Large intestine (tissue), 3 donors: ENCODE data around the gene ZNF318. TPM values are rescaled to one million over a fixed set of nuclear protein-coding genes. Genes with fewer than 3 reads are reported as not detected.
"Not testable (repeated sequence)": the region's sequence is repeated elsewhere in the genome, so short reads cannot be mapped to it uniquely, and the experiment has no call there.

Source experiments
- DNase-seq, 2 donors: peaks; one replicate each; pipeline versions ENCODE4 v3.0.0 to v3.0.0-alpha.2; 2013
- H3K27ac ChIP-seq: one replicate; pipeline ENCODE4 v1.5.1; 2013; ENCODE audit warnings: low read length
- H3K27me3 ChIP-seq: 2 replicates; pipeline ENCODE4 v1.6.1; 2013; ENCODE audit warnings: low read length; ENCODE audit not compliant: control insufficient read depth, insufficient read depth
- H3K36me3 ChIP-seq: 2 replicates; pipeline ENCODE4 v1.6.1; 2013; ENCODE audit warnings: low read length; ENCODE audit not compliant: control insufficient read depth, insufficient read depth
- H3K4me1 ChIP-seq: one replicate; pipeline ENCODE4 v1.6.1; 2013; ENCODE audit warnings: low read length; ENCODE audit not compliant: control insufficient read depth, insufficient read depth
- H3K4me3 ChIP-seq: one replicate; pipeline ENCODE4 v1.5.1; 2013; ENCODE audit warnings: low read length
- H3K9me3 ChIP-seq: one replicate; pipeline ENCODE4 v1.6.1; 2013; ENCODE audit warnings: mild to moderate bottlenecking, low read depth, low read length, moderate library complexity; ENCODE audit not compliant: control insufficient read depth
- WGBS: methylation state at CpG from one replicate; pipeline ENCODE4 v1.1.5; 2013; ENCODE audit warnings: low lambda C conversion rate; ENCODE audit not compliant: insufficient coverage; 5-methylcytosine and 5-hydroxymethylcytosine counted together
- polyA plus RNA-seq: library from polyadenylated mRNA; unstranded; fragments of 120-200 nt; gene quantifications from one replicate; pipeline ENCODE4 v1.2.1, GENCODE V29; 2013

ZNF318 gene
- polyA plus RNA-seq, 1 donor, result 21.2 TPM

GRCh38 chr6:43370003-43370580 lies 645 bp upstream of the ZNF318 start:
- Histone ChIP-seq H3K27ac (peak overlapping the region; percentile 64), H3K4me3 (peak overlapping the region; percentile 38)
- H3K36me3 ChIP-seq, DNase-seq, H3K9me3 ChIP-seq, H3K27me3 ChIP-seq, H3K4me1 ChIP-seq: not testable (repeated sequence)
- no CpG with 5 or more reads among the region's 16 CpGs for WGBS

DNA sequence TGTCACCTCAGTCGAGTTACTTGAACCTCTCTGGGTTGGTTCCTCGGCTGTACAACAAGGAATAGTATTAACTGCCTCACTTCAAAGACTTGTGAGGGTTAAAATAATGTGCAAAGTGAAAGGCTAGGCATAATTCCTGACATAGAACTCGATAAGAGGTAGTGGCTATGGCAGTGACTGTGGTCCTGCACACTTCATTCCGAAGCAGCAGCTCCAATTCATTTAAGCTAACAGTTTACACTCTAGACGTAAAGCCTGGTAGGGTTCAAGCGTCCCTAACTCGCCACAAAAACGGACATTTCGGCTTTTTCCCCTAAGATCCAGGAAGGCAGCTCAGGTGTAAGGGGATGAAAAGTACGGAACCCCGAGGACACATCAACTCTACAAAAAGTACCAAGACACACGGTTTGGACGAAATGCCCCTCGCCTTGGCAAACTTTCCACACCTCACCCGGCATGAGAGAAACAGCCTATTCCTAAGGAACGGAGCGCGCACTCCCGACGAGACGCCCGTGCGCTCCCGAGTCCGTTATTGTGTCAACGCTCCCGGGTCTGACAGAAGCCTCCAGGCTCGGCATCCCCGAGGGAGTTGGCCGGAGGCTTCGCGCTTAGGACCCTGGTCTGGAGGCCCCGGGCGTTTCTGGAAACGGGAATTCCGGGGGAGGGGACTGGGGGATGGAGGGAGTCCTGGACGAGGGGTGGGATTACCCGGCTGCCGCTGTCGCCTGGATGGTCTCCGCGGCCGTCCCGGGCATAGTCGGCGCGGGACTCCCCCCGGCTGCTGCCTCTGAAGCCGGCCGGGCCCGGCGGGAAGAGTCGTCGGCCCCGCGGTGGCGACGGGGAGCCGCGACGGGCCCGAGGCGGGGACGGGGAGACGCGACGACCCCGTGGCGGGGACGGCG lies 937 bp downstream of the ZNF318 start:
- no CpG with 5 or more reads among the region's 71 CpGs for WGBS
- Histone ChIP-seq H3K27me3 (no peaks in the 10 kb centered on the region), H3K27ac (peak overlapping the region; percentile 37), H3K36me3 (peaks cover 20% of the 10 kb centered on the region), H3K4me1 (no peaks in the 10 kb centered on the region), H3K9me3 (no peaks in the 10 kb centered on the region), H3K4me3 (peak overlapping the region; percentile 76)
- DNase-seq, result peak; percentile 23 to 47

DNA sequence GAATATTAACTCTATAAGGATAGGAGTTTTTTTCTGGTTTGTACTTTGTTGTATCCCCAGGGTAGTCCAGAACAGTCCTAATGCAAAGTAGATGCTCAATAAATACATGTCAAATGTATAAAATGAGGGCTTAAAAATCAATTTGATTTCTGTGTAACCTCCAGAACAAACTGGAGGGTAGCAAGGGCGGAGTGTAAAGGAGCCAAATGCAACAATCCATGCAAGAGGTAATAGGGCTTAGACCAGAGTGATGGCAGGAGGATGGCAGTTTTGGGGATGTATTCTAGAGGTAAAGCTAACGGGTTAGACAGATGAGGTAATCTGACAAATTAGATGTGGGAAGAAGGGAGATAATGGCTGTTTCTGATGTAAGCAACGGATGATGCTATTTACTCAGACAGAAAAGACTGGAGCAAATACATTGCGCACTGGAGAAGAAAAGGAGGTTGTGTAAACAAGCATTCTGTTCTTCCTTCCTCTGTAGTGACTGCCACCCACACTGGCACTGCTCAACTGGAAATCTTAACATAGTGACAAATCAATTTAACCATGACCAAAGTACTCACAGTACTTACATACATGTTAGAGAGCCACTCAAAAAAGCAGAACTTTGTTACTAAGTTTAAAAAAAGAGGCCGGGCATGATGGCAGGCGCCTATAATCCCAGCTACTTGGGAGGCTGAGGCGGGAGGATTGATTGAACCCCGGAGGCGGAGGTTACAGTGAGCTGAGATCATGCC lies 2.0 kb downstream of the ZNF318 start:
- H3K27ac ChIP-seq, result no peak overlapping the region
- no peaks in the 10 kb centered on the region for H3K27me3 ChIP-seq
- no peaks in the 10 kb centered on the region for H3K9me3 ChIP-seq
- WGBS, result 95% methylated on average over 5 of the region's 9 CpGs
- no peaks in the 10 kb centered on the region for H3K4me1 ChIP-seq
- no peak overlapping the region for H3K4me3 ChIP-seq
- peaks cover 29% of the 10 kb centered on the region for H3K36me3 ChIP-seq
- no peak for DNase-seq

- Histone ChIP-seq H3K36me3 (peaks cover 69% of the 10 kb centered on the region), H3K27ac (no peak overlapping the region), H3K9me3 (no peaks in the 10 kb centered on the region), H3K27me3 (no peaks in the 10 kb centered on the region), H3K4me1 (no peaks in the 10 kb centered on the region), H3K4me3 (no peak overlapping the region)
- 100% methylated on average over 1 of the region's 2 CpGs for WGBS
- no peak for DNase-seq
Measured at GRCh38 chr6:43361269-43361668, 8.2 kb downstream of the ZNF318 start.

DNA sequence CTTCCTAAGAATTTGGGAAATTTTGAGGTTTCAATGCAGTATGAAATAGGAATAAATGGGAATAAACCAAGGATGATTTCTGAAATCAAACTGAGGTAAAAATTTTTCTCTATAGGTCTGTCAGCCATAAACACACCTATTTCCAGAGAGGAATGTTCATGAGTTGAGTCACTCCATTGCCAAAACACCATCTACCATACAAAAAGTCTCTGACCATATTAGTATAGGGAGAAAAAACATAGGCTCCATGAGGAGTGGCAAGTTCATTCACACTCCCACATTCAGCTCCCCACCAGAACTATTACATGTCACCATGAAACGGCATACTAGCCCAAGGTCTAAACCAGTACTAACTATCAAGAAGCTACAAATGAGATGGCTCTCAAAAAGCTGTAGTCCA lies 9.6 kb downstream of the ZNF318 start:
- Histone ChIP-seq H3K27me3 (no peaks in the 10 kb centered on the region), H3K36me3 (peaks cover 73% of the 10 kb centered on the region), H3K4me3 (no peak overlapping the region), H3K27ac (no peak overlapping the region), H3K4me1 (no peaks in the 10 kb centered on the region), H3K9me3 (no peaks in the 10 kb centered on the region)
- no CpG with 5 or more reads among the region's 1 CpG for WGBS
- no peak for DNase-seq

GRCh38 chr6:43359381-43359780 lies 10.1 kb downstream of the ZNF318 start:
- Histone ChIP-seq H3K9me3 (no peaks in the 10 kb centered on the region), H3K27ac (no peak overlapping the region), H3K27me3 (no peaks in the 10 kb centered on the region), H3K4me3 (no peak overlapping the region), H3K36me3 (peaks cover 74% of the 10 kb centered on the region), H3K4me1 (no peaks in the 10 kb centered on the region)
- no peak for DNase-seq

DNA sequence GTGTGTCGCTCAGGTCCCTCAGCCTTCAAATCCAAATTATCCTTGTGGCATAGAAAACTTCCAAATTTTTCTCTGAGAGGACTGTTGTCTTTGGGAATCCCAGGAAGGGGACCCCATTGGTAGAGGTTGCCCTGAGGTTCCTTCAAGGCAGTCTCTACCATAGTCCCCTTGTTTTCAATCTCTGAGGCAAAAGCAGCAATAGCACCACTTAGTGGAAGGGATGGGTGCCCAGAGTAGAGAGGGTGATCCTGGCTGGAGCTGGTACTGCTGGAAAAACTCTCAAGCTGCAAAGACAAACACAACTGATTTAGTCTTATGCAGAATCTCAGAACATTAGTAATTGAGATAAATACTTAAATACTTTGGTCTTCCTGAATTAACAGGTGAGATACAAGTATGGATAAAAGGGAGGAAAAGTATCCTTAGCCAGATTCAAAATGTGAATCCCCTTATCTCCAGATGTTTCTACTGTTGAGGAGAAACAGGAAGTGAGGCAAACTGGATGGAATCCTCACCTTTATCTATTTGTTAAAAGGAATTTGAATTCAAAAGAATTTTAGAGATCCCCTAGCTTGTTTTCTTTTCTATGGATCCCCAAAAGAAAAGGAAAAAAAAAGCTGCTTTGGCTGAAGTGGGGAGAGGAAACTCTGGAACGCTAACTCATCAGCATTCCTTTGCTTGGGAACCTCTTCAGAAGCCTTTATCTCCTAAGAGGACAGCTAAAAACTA lies 13.4 kb downstream of the ZNF318 start:
- H3K4me3 ChIP-seq, result no peak overlapping the region
- no CpG with 5 or more reads among the region's 2 CpGs for WGBS
- H3K36me3 ChIP-seq, result peaks cover 61% of the 10 kb centered on the region
- H3K27me3 ChIP-seq, result no peaks in the 10 kb centered on the region
- peak; percentile 22 to 47 for DNase-seq
- no peaks in the 10 kb centered on the region for H3K4me1 ChIP-seq
- H3K9me3 ChIP-seq, result no peaks in the 10 kb centered on the region
- H3K27ac ChIP-seq, result no peak overlapping the region

- WGBS, result 100% methylated on average over 1 of the region's 5 CpGs
- H3K4me3 ChIP-seq, H3K4me1 ChIP-seq, DNase-seq, H3K27me3 ChIP-seq, H3K9me3 ChIP-seq, H3K27ac ChIP-seq: not testable (repeated sequence)
- H3K36me3 ChIP-seq, result peaks cover 62% of the 10 kb centered on the region
Measured at GRCh38 chr6:43351951-43352350, 17.5 kb downstream of the ZNF318 start.

DNA sequence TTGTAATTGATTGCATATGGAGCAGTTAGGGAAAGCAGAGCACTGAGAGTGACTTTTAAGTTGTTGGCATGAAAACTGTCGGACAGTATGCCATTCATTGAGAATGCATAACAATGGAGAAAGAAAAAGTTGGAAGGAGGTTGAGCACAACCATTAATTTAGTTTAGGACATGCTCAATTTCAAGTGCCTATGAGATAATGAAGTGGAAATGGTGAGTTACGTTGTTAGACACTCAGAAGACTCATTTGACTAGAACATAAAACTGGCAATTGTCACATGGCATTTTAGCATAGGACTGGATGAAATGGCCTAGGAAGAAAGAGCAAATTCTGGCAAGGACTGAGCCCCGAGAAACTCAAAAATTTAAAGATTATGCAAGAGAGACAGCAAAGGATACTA lies 22.0 kb downstream of the ZNF318 start:
- DNase-seq, result no peak
- Histone ChIP-seq H3K4me1 (no peaks in the 10 kb centered on the region), H3K36me3 (peaks cover 52% of the 10 kb centered on the region), H3K27me3 (no peaks in the 10 kb centered on the region), H3K27ac (no peak overlapping the region), H3K9me3 (no peaks in the 10 kb centered on the region), H3K4me3 (no peak overlapping the region)
- 100% methylated on average over 1 of the region's 3 CpGs for WGBS

DNA sequence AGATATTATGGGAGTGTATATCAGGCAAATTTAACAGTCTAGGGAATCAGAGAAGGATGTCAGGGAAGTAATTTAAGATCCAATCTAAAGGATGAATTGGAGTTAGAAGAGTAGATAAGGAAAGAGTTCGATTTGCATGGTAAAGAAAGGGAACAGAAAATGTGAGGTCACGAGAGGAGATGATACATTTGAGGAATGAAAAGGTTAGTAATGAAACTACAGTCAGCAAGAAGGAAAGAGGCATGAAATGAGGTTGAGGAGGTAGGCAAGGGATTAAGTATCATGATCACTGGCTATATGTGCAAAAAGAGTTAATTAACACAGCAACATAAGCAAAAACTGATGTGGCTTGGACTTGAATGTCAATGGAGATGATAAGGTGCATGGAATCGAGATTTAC lies 22.4 kb downstream of the ZNF318 start:
- no peak overlapping the region for H3K4me3 ChIP-seq
- no peaks in the 10 kb centered on the region for H3K4me1 ChIP-seq
- H3K9me3 ChIP-seq, result no peaks in the 10 kb centered on the region
- WGBS, result 98% methylated on average over 3 of the region's 3 CpGs
- H3K27ac ChIP-seq, result no peak overlapping the region
- H3K27me3 ChIP-seq, result no peaks in the 10 kb centered on the region
- H3K36me3 ChIP-seq, result peaks cover 52% of the 10 kb centered on the region
- DNase-seq, result no peak
